Measurements from ENCODE around the gene PPP2R3A. TPM values are rescaled to one million over a fixed set of nuclear protein-coding genes. Genes with fewer than 3 reads are reported as not detected.

PPP2R3A gene
- total and polyA plus RNA-seq, 2 experiments from 2014 or later = 6.4 to 15.2 TPM

GRCh38 chr3:136151219-136151618 is 185.7 kb downstream of the PPP2R3A start (continued):
- TF ChIP-seq ZNF462 (CRISPR knock-in tag; IDR thresholded peaks at IDR 0.05) (no peak), JUNB (IDR thresholded peaks at IDR 0.05; ENCODE audit: unreplicated experiment) (no peak)

DNA sequence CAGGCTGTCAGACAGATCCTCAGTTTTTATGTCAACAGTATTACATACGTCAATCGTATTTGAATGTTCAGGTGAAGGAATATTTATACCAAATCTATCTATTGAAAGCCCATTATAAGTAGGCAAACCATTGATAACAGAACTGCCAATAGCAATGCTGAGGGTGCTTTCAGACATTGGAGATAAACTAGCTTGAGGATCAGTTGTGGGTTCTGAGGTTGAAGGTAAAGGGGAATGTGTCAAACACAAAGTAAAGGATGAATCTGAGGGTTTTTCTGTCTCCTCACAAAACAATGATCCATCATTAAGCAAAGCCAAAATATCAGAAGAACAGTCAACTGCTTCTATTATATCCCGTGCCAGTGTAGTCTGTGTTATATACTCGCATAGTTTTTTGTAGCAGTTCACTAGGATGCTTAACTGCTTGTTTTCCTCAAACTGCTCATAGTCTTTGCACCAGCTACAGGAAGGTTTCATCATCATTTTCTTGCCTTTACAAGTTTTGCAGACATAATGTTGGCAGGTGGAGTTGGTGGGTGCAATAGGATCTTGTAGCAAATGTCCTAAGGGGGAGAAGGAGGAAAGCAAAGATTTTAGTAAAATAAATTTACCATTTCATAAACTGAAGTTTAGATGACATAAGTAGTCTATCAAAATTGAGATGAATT is 186.8 kb downstream of the PPP2R3A start:
- H3K79me2 ChIP-seq (replicated peaks; ENCODE audit: insufficient read depth) = peaks cover 92% of the 10 kb centered on the region
- H4K20me1 ChIP-seq (replicated peaks; ENCODE audit: insufficient read depth) = peaks cover 73% of the 10 kb centered on the region
- H3K27me3 ChIP-seq (ENCODE audit: insufficient read depth) = no peaks in the 10 kb centered on the region
- H3K9me2 ChIP-seq (ENCODE audit: insufficient read depth) = no peaks in the 10 kb centered on the region
- no peaks in the 10 kb centered on the region for H3F3A ChIP-seq (replicated peaks; ENCODE audit: low read depth)
- Mint-ChIP-seq H3K36me3 (ENCODE audit: low read depth) (peaks cover 16% of the 10 kb centered on the region; the same call in 2 of the 3 replicates), H3K27me3 (ENCODE audit: insufficient read depth, low read depth, poor library complexity) (no peaks in the 10 kb centered on the region), H3K9me3 (no peaks in the 10 kb centered on the region; the same call in 2 of the 3 replicates), H3K27ac (no peak overlapping the region), H3K4me3 (no peak overlapping the region), H3K4me1 (peaks cover 9% of the 10 kb centered on the region; the same call in 2 of the 3 replicates)
- peaks cover 8% of the 10 kb centered on the region; the same call in 1 of the 2 replicates for H3K36me3 ChIP-seq (ENCODE audit: insufficient read depth)
- DNase-seq (ENCODE audit: low spot score) = no peak
- H2AFZ ChIP-seq = no peak overlapping the region
- TF ChIP-seq CREB1 (CRISPR knock-in tag; IDR thresholded peaks at IDR 0.05; ENCODE audit: low read depth) (no peak), REST (IDR thresholded peaks at IDR 0.05; ENCODE audit: unreplicated experiment) (no peak), JUNB (IDR thresholded peaks at IDR 0.05; ENCODE audit: unreplicated experiment) (no peak), ZNF114 (CRISPR knock-in tag; IDR thresholded peaks at IDR 0.05) (no peak)
- H3K4me3 ChIP-seq = no peak overlapping the region
- H3K4me2 ChIP-seq = no peak overlapping the region
- peaks cover 9% of the 10 kb centered on the region for H3K4me1 ChIP-seq (ENCODE audit: insufficient read depth)
- no peak overlapping the region for H3K27ac ChIP-seq (ENCODE audit: low read depth)
- ATAC-seq = no peak
